Measurements from ENCODE around the gene THAP5. TPM values are rescaled to one million over a fixed set of nuclear protein-coding genes. Genes with fewer than 3 reads are reported as not detected.

THAP5 gene
- total RNA-seq, 1 donor: 28.1 TPM

GRCh38 chr7:108572480-108572879 lies 3.0 kb upstream of the THAP5 start:
- TF ChIP-seq CTCF (IDR thresholded peaks at IDR 0.05; ENCODE audit: insufficient read depth, low read depth, low read length): no peak
- no peak for DNase-seq (ENCODE audit: low read depth)
- no peak overlapping the region for H3K4me3 ChIP-seq (ENCODE audit: low read depth, low read length)

- TF ChIP-seq CTCF (IDR thresholded peaks at IDR 0.05; ENCODE audit: insufficient read depth, low read depth, low read length): no peak
- H3K4me3 ChIP-seq (ENCODE audit: low read depth, low read length): peak overlapping the region; percentile 98
- peak; percentile 65 for DNase-seq (ENCODE audit: low read depth)
Observed at GRCh38 chr7:108570146-108570755, 745 bp upstream of the THAP5 start.

GRCh38 chr7:108568801-108569380 lies 615 bp downstream of the THAP5 start:
- TF ChIP-seq CTCF (IDR thresholded peaks at IDR 0.05; ENCODE audit: insufficient read depth, low read depth, low read length): no peak
- no peak for DNase-seq (ENCODE audit: low read depth)
- H3K4me3 ChIP-seq (ENCODE audit: low read depth, low read length): peak overlapping the region; percentile 98

- TF ChIP-seq CTCF (IDR thresholded peaks at IDR 0.05; ENCODE audit: insufficient read depth, low read depth, low read length): no peak
- H3K4me3 ChIP-seq (ENCODE audit: low read depth, low read length): no peak overlapping the region
- no peak for DNase-seq (ENCODE audit: low read depth)
Observed at GRCh38 chr7:108565987-108566386, 3.5 kb downstream of the THAP5 start.

GRCh38 chr7:108561047-108561619 lies 8.4 kb downstream of the THAP5 start:
- H3K4me3 ChIP-seq (ENCODE audit: low read depth, low read length): no peak overlapping the region
- no peak for TF ChIP-seq CTCF (IDR thresholded peaks at IDR 0.05; ENCODE audit: insufficient read depth, low read depth, low read length)
- no peak for DNase-seq (ENCODE audit: low read depth)

GRCh38 chr7:108559253-108559652 lies 10.3 kb downstream of the THAP5 start:
- DNase-seq (ENCODE audit: low read depth): no peak
- H3K4me3 ChIP-seq (ENCODE audit: low read depth, low read length): no peak overlapping the region
- no peak for TF ChIP-seq CTCF (IDR thresholded peaks at IDR 0.05; ENCODE audit: insufficient read depth, low read depth, low read length)

All from fibroblast of villous mesenchyme (primary cell).